ENCODE data around the gene CCL26.

- no peak for TF ChIP-seq CTCF (IDR thresholded peaks at IDR 0.05 in 4 of 5, conservative IDR thresholded peaks at IDR 0.05 in 1 of 5)
- no peak for TF ChIP-seq POLR2A (IDR thresholded peaks at IDR 0.05)
Observed at GRCh38 chr7:75813084-75813483, 41.1 kb upstream of the CCL26 start.
